ENCODE measurements around the gene KRT71. TPM values are rescaled to one million over a fixed set of nuclear protein-coding genes. Genes with fewer than 3 reads are reported as not detected.

The KRT71 gene
- total and polyA plus RNA-seq, 2 of the 8 experiments (the other 6 are each of a cell fraction or from before 2014, with no cell fraction given), result not detected

- Histone ChIP-seq H2AK5ac (ENCODE audit: low read depth, low read length) (no peak overlapping the region), H2BK20ac (ENCODE audit: low read length) (no peak overlapping the region), H4K91ac (replicated peaks; ENCODE audit: insufficient read length, low read length) (no peak overlapping the region), H2BK5ac (ENCODE audit: low read depth, low read length) (no peak overlapping the region), H2BK12ac (ENCODE audit: low read depth, low read length) (no peak overlapping the region), H3K79me2 (ENCODE audit: control insufficient read depth in 1 of 2, insufficient read depth in 2 of 2, low read length in 2 of 2) (no peaks in the 10 kb centered on the region), H4K8ac (ENCODE audit: extremely low read depth, insufficient read depth, low read length) (no peak overlapping the region), H3K9me3 (ENCODE audit: insufficient read depth in 2 of 2, low read depth in 1 of 2, low read length in 1 of 2) (no peaks in the 10 kb centered on the region), H3K23ac (ENCODE audit: insufficient read length) (no peak overlapping the region), H3K79me1 (ENCODE audit: low read depth, low read length) (no peaks in the 10 kb centered on the region), H3K14ac (ENCODE audit: insufficient read length) (no peak overlapping the region), H2BK15ac (ENCODE audit: low read length) (no peak overlapping the region), H3K18ac (ENCODE audit: extremely low read depth, low read length) (no peak overlapping the region), H3K9ac (replicated peaks in 1 of 4; ENCODE audit: extremely low read depth in 1 of 4, low read depth in 3 of 4, low read length in 3 of 4) (no peak overlapping the region), H4K20me1 (replicated peaks in 1 of 2; ENCODE audit: control insufficient read depth in 1 of 2, insufficient read depth in 2 of 2, low read length in 2 of 2) (no peaks in the 10 kb centered on the region), H3K4me2 (ENCODE audit: insufficient read depth in 1 of 2, low read depth in 2 of 2, low read length in 2 of 2) (no peak overlapping the region), H3K36me3 (ENCODE audit: control insufficient read depth in 2 of 4, insufficient read depth in 4 of 4, low read length in 3 of 4) (no peaks in the 10 kb centered on the region), H3K27me3 (replicated peaks in 1 of 4; ENCODE audit: control insufficient read depth in 3 of 4, extremely low read depth in 1 of 4, insufficient read depth in 3 of 4, low read length in 3 of 4) (no peaks in the 10 kb centered on the region), H2AFZ (ENCODE audit: low read length) (no peak overlapping the region), H3K23me2 (ENCODE audit: low read depth, low read length) (no peaks in the 10 kb centered on the region), H3K4me1 (replicated peaks in 1 of 4; ENCODE audit: control insufficient read depth in 3 of 4, insufficient read depth in 4 of 4, low read length in 3 of 4) (no peaks in the 10 kb centered on the region), H4K5ac (ENCODE audit: insufficient read length, low read depth, low read length) (no peak overlapping the region), H3K4me3 (ENCODE audit: extremely low read depth in 1 of 4, insufficient read depth in 2 of 4, low read depth in 3 of 4, low read length in 4 of 4) (no peak overlapping the region), H3K56ac (replicated peaks; ENCODE audit: insufficient read length, low read depth, low read length) (no peak overlapping the region), H2BK120ac (replicated peaks; ENCODE audit: low read depth, low read length) (no peak overlapping the region), H3K4ac (replicated peaks; ENCODE audit: insufficient read length, low read depth, low read length) (no peak overlapping the region), H3K27ac (ENCODE audit: low read depth, low read length) (no peak overlapping the region)
- CTCF ChIA-PET (ENCODE audit: partially characterized antibody), result interaction anchor here (0.8 to 4.9 kb wide), 7 partner anchors 13 to 154 kb away, joined by 3 to 19 read pairs (median 3); partner anchors contain the start of genes KRT5 and KRT71
- no peak for FAIRE-seq
- TF ChIP-seq CREB1 (IDR thresholded peaks at IDR 0.05) (no peak), HDAC6 (IDR thresholded peaks at IDR 0.05; ENCODE audit: low read depth, low read length) (no peak), CTCF (IDR thresholded peaks at IDR 0.05; ENCODE audit: control extremely low read depth in 1 of 3, insufficient read depth in 1 of 3, low read depth in 1 of 3, low read length in 3 of 3) (no peak)
- 95% methylated on average over 3 of the region's 3 CpGs; no CpG with 5 or more reads in 1 of the 2 experiments for WGBS, 2 experiments (ENCODE audit: extremely low coverage in 1 of 2, insufficient coverage in 1 of 2, insufficient read length in 1 of 2, insufficient replicate concordance in 2 of 2, low coverage in 1 of 2, low lambda C conversion rate in 2 of 2, missing lambda C conversion rate in 1 of 2)
- DNase-seq (ENCODE audit: low read depth in 1 of 2, low spot score in 2 of 2), result no peak
- POLR2A ChIA-PET (ENCODE audit: partially characterized antibody), result no interaction called here
These were observed 15.8 kb downstream of the KRT71 start for GRCh38 chr12:52537101-52537500.

Measured in H1 (cell line).